ENCODE data around the gene IFT22. TPM values are rescaled to one million over a fixed set of nuclear protein-coding genes. Genes with fewer than 3 reads are reported as not detected.
"Not testable (repeated sequence)": the region's sequence is repeated elsewhere in the genome, so short reads cannot be mapped to it uniquely, and the experiment has no call there.

The IFT22 gene
- total and polyA plus RNA-seq, 8 donors: 18.8 to 51.0 (median 46.3) TPM

DNA sequence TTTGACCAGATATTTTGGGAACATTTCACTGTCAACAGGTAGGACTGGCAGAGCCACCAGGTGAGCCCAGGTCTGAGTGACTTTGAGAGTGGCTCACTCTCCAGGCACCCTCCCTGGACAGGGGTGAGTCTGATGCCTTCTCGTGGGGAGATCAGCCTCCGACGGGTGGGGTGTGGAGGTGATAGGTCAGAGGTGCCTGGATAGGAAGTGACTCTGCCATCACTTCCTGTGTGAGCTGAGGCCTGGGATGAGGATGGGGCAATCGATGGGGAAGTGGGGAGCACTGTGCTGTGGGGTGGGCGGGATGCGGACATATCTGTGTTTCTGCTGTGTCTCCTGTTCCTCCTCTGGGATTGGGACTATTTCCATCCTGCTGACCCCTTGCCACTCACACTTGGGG lies 34.6 kb downstream of the IFT22 start:
- Histone ChIP-seq H3K9me3 (no peaks in the 10 kb centered on the region), H3K27ac (no peak overlapping the region), H3K4me3 (no peak overlapping the region), H3K4me1 (no peaks in the 10 kb centered on the region), H3K27me3 (peaks cover 5 to 23% of the 10 kb centered on the region in 2 donors), H3K36me3 (no peaks in the 10 kb centered on the region)
- intact Hi-C loops (cut with DNase I): loop anchor here in 1 of 2 donors (10.0 kb wide), 1 partner anchor 142 kb away; no protein-coding TSS in a partner anchor
- no peak for ATAC-seq
- DNase-seq: peak in 1 of 4 donors; percentile 53
- TF ChIP-seq, protein P1, sequence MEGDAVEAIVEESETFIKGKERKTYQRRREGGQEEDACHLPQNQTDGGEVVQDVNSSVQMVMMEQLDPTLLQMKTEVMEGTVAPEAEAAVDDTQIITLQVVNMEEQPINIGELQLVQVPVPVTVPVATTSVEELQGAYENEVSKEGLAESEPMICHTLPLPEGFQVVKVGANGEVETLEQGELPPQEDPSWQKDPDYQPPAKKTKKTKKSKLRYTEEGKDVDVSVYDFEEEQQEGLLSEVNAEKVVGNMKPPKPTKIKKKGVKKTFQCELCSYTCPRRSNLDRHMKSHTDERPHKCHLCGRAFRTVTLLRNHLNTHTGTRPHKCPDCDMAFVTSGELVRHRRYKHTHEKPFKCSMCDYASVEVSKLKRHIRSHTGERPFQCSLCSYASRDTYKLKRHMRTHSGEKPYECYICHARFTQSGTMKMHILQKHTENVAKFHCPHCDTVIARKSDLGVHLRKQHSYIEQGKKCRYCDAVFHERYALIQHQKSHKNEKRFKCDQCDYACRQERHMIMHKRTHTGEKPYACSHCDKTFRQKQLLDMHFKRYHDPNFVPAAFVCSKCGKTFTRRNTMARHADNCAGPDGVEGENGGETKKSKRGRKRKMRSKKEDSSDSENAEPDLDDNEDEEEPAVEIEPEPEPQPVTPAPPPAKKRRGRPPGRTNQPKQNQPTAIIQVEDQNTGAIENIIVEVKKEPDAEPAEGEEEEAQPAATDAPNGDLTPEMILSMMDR (IDR thresholded peaks at IDR 0.05): no peak

DNA sequence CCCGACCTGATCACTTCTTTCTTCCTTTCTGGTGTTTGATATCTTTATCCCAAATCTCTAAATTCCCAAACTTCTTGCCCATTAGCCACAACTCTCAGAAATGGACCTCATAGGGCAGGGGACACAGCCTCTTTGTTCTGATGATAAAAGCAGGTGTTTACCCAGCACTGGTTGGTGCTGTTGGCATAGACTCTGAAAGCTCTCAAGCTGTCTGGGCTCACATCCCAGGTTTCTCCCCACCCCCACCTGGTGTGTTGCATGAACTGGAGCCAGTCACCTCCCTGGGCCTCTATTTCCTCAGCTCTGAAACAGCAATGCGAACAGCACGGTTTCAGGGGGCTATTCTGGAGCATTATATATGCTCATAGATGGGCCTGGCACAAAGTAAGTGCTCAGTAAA lies 35.7 kb downstream of the IFT22 start:
- not testable (repeated sequence) for H3K4me3 ChIP-seq, H3K4me1 ChIP-seq, H3K27ac ChIP-seq, H3K36me3 ChIP-seq, H3K9me3 ChIP-seq
- intact Hi-C loops (cut with DNase I): loop anchor here in 1 of 2 donors (10.0 kb wide), 1 partner anchor 141 kb away; no protein-coding TSS in a partner anchor
- H3K27me3 ChIP-seq: peaks cover 4 to 12% of the 10 kb centered on the region in 2 donors
- ATAC-seq (peak; percentile 86), DNase-seq (peak in 3 of 4 donors; percentile 29 to 57 (median 44))

DNA sequence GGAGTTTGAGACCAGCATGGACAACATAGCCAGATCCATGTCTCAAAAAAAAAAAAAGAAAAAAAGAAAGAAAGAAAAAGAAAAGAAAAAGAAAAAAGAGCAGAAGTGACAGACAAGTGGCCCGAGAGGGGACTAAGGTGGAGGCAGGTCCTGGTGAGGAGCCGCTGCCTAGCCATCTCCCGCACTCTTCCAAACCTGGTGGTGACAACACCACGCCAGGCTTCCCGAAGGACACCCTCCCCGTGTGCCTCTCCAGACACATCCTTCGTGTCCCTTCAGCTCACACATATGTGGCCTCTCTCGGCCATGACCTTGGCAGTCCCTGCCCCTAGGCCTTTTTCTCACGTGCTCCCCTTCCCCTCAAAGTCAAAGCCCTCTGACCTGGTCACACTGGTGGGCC lies 36.4 kb downstream of the IFT22 start:
- no peaks in the 10 kb centered on the region for H3K9me3 ChIP-seq
- TF ChIP-seq, protein P1 (IDR thresholded peaks at IDR 0.05): no peak
- no peaks in the 10 kb centered on the region for H3K4me1 ChIP-seq
- H3K27ac ChIP-seq: no peak overlapping the region
- peaks cover 0 to 4% of the 10 kb centered on the region in 2 donors for H3K27me3 ChIP-seq
- intact Hi-C loops (cut with DNase I): loop anchor here in 1 of 2 donors (10.0 kb wide), 1 partner anchor 140 kb away; no protein-coding TSS in a partner anchor
- ATAC-seq (no peak), DNase-seq (peak in 1 of 4 donors; percentile 61)
- no peak overlapping the region for H3K4me3 ChIP-seq
- no peaks in the 10 kb centered on the region for H3K36me3 ChIP-seq

DNA sequence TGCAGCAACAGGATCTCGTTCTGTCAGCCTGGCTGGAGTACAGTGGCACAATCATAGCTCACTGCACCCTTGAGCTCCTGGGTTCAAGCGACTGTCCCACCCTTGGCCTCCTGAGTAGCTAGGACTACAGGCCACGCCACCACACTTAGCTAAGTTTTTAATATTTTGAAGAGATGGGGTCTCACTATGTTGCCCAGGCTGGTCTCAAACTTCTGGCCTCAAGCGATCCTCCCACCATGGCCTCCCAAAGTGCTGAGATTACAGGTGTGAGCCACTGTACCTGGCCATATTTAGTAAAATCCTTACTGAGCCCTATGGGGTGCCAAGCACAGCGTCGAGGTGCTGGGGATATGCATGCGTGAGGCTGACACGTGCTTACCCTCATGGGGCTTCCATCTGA lies 40.7 kb downstream of the IFT22 start:
- peaks cover 0 to 17% of the 10 kb centered on the region in 2 donors for H3K27me3 ChIP-seq
- not testable (repeated sequence) for H3K36me3 ChIP-seq, H3K4me1 ChIP-seq, ATAC-seq, H3K4me3 ChIP-seq, H3K27ac ChIP-seq, H3K9me3 ChIP-seq
- intact Hi-C loops (cut with DNase I): loop anchor here in 1 of 2 donors (10.0 kb wide), 1 partner anchor 136 kb away; no protein-coding TSS in a partner anchor
- peak in 1 of 4 donors; percentile 3 for DNase-seq

DNA sequence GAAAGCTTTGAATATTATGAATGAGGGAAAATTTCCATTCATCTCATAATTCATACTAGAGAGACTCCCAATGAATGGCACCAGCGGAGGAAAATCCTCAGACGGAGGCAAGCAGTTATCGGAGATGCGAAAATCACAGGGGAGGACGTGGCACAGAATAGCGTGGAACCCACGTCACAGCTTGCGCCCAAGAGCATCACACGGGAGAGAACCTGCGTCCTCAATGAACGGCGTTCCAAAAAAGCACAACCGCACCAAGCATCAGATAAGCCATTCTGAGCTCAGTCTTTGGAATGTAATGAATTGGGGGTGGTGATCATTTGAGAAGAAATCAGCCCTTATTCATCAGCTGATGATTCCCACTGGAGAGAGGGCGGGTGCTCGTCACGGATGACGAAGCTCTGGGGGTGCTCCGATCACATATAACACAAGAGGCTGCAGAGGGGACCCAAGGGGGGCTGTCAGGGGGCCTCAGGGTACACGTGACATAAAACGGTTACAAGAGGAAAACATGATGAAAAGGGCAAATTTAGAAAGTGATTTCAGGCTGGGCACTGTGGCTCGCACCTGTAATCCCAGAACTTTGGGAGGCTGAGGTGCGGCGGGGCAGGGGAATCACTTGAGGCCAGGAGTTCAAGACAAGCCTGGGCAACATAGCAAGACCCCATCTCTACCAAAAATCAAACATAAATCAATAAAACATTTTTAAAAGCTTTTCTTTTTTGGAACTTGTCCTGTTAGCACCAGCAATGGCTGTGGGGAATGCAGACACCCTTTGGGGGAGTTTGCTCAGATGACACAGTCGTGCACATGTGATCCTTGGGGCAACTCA lies 42.9 kb downstream of the IFT22 start:
- ATAC-seq: no peak

DNA sequence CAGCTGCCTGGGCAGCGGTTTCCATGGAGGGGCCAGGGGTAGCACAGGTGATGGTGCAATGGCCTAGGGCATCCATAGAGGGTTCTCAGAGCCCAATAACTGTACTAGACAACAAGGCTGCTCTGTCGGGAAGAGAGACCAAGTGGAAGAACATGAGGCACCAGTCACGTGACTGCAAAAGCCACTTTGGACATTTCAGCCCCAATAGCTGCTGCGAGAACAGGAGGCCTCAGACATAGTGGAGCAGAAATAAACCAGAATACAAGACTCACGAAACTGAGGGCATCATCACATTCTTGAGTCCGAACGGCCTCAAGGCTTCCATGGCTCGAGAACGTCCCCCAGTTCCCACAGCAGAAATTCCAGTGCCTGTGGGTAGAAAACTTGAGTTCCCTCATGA lies 44.5 kb downstream of the IFT22 start:
- intact Hi-C loops (cut with DNase I): no loop called here
- H3K9me3 ChIP-seq: no peaks in the 10 kb centered on the region
- peaks cover 0 to 26% of the 10 kb centered on the region in 2 donors for H3K27me3 ChIP-seq
- H3K4me3 ChIP-seq: no peak overlapping the region
- no peaks in the 10 kb centered on the region for H3K4me1 ChIP-seq
- peak in 1 of 4 donors; percentile 2 for DNase-seq
- H3K36me3 ChIP-seq: no peaks in the 10 kb centered on the region
- H3K27ac ChIP-seq: no peak overlapping the region
- TF ChIP-seq, protein P1 (IDR thresholded peaks at IDR 0.05): no peak
- ATAC-seq: no peak

More for the DNA sequence above, 42.9 kb downstream of the IFT22 start:
- no peak overlapping the region for H3K27ac ChIP-seq
- peak in 1 of 4 donors; percentile 31 for DNase-seq
- no peaks in the 10 kb centered on the region for H3K4me1 ChIP-seq
- TF ChIP-seq, protein P1 (IDR thresholded peaks at IDR 0.05): no peak
- H3K36me3 ChIP-seq: no peaks in the 10 kb centered on the region
- H3K27me3 ChIP-seq: peaks cover 0 to 22% of the 10 kb centered on the region in 2 donors
- no peak overlapping the region for H3K4me3 ChIP-seq
- no peaks in the 10 kb centered on the region for H3K9me3 ChIP-seq
- intact Hi-C loops (cut with DNase I): no loop called here

All from left lung (tissue), 10 donors.